Ramos (cell line): Measurements from ENCODE around the gene TM4SF18.

Source experiments
- in situ Hi-C: fragments of 300-500 bp; cut with MboI; formaldehyde crosslinking; loops from one replicate; pipeline ENCODE4 v1.14.3; 2022; ENCODE audit warnings: low sequenced_read_pairs; ENCODE audit not compliant: unreplicated experiment

Gene TM4SF18

DNA sequence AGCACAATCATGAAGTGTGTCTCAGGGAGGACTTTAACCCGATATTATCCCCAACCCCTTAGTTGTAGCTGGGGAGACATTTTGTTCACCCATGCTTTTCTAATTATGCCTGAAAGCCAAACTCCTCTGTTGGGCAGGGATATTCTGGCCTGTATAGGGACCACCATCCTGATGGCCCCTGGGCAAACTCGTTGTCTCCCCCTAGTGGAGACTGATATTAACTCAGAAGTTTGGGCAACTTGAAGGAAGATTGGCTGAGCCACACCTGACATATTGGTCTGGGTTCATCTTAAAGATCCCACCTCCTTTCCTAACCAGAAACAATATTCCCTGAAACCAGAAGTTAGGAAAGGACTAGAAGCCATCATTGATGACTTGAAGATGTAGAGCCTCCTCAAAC is 42.3 kb downstream of the TM4SF18 start:
- in situ Hi-C loops: no loop called here

DNA sequence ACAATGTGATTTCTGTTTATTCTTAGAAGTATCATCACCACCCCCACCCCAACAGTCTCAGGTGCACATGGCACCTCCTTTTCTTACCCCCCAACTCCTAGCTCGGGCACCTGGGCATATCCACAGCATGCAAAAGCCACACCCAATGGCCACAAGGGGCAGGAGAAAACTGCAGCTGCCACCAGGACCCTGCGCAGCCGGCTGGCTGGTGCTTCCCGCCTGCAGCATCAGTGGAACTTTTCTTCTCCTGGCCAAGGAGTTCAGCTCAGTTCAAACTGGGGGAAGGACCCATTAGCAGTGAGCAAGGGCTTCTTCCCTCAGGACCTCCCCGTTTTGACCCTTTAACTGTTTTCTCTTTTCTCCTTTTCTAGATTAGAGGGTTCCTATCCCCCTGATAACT is 44.8 kb downstream of the TM4SF18 start:
- in situ Hi-C loops: no loop called here

DNA sequence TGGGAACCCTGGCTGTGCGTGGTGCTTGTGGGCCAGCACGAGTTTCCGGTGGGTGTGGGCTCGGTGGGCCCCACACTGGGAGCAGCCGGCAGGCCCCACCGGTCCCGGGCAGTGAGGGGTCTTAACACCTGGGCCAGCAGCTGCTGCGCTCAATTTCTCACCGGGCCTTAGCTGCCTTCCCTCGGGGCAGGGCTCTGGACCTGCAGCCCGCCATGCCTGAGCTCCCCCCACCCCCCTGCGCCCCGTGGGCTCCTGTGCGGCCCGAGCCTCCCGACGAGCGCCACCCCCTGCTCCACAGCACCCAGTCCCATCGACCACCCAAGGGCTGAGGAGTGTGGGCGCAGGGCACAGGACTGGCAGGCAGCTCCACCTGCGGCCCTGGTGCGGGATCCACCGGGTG is 49.4 kb downstream of the TM4SF18 start:
- in situ Hi-C loops: no loop called here

DNA sequence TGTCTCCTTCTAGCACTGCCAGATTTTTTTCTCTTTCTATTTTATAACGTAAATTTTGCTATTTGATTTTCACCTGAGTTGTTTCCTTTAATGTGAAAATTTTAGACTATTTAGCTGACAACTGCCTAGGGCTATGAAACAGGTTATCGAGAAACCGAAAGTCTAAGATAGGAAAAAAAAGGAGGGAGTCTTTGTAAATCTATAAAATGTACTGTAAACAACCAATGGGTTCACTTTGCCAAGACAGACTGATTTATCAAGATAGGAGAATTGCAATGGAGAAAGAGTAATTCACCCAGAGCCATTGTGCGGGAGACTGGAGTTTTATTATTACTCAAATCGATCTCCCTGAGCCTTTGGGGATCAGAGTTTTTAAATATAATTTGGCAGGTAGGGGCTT is 50.0 kb downstream of the TM4SF18 start:
- in situ Hi-C loops: no loop called here

DNA sequence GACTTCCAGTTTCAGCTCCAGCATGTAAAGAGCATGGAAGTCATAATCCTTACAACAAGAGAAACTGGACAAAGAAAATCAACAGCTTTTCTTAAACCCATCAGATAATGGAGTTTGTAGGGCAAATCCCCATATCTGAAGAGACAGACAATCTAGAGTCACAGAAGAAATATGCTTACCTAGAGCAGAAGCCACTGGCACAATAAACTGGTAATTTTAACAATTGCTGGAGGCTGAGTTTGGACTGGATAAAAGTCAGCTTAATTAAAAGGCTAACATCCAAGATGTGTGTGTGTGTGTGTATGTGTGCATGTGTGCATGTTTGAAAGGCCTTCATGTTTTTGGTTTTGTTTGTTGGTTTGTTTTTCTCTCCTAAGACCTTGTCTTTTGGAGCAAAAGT is 50.6 kb downstream of the TM4SF18 start:
- in situ Hi-C loops: no loop called here

DNA sequence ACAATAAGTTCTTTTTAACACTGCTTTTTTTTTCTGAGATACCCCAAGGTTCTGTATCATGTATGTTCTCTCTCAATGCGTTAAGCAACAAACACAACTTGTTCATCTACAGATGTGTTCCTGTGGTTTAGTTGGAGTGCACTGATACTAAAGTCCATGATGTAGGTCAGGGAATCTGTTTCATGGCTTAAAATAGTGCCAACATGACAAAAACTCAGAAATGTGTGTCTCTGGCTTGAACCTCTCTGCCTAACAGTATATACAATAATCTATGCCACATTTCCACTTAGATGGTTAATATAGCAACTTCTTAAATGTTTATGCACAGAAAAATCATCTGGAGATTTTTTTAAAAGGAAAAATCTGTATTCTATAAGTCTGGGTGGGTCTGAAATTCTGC is 51.1 kb downstream of the TM4SF18 start:
- in situ Hi-C loops: no loop called here

DNA sequence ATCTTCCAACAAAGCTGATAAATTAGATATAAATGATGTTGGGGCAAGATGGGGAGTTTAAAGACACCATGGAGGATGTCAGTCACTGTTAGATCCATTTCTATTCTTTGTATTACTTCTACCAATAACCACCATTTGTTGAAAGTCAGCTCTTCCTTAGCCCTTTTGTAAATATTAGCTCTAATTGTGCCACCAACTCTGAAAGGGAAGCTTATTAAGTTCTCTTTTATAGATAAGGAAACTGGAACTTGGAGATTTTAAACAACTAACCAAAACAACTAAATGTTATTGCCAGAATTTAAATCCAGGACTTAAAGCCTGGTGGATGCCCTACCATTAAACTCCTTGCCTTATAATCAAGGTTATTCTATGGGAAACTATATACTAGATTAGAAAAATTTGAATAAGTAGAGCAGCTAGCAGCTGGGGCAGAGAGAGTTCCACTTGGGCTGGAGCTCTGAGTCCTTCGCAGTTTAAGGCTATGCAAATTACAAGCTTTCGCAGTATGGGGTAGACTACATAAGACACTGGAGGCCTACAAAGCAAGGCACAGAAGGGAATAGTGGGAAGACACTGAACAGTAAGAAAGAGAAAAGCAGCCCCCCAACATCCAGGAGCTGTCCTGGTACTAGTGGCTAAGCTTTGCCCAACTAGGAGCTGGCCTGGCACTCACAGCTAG is 52.6 kb downstream of the TM4SF18 start:
- in situ Hi-C loops: no loop called here

DNA sequence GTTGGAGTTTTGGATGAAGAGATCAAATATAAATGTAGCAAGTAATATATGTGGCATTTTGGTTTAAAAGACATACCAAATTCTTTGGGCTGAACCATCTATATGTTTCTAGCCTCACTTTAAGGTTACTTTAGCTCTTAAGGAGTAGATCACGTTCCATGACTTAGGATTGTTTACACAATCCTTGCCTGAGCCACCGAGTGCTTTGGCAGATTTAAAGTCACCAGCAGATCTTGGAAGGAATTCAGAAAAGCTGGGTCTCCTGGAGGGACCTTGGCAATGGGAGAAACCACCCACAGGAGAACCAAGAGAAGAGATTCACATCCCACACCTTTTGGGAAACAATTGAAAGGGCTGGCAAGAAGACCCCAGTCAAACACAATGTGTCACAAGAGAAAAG is 54.5 kb downstream of the TM4SF18 start:
- in situ Hi-C loops: loop anchor here (10.0 kb wide), 1 partner anchor 414 kb away; the partner anchor contains the start of gene CPA3

DNA sequence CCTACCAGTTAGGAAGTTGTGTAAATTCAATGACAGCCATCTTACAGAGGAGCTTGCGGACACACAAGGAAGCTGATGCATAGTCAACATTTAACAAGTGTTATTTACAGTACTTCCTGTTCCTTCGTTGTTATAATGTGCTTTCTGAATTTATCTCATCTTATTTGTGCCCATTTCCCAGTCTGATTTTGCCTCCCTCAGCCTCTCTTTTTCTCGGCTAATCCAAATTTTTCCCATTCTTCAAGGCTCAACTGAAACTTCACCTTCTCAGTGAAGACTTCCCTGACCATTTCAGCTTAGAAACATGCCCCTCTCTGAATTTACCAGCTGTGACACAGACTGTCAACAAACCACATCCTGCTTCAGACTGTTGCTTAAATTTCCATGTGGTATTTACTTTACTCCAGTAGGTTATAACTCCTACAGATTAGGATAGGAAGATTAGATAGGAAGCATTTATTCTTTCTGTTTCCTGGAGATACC is 56.1 kb downstream of the TM4SF18 start:
- in situ Hi-C loops: loop anchor here (10.0 kb wide), 1 partner anchor 413 kb away; the partner anchor contains the start of gene CPA3

DNA sequence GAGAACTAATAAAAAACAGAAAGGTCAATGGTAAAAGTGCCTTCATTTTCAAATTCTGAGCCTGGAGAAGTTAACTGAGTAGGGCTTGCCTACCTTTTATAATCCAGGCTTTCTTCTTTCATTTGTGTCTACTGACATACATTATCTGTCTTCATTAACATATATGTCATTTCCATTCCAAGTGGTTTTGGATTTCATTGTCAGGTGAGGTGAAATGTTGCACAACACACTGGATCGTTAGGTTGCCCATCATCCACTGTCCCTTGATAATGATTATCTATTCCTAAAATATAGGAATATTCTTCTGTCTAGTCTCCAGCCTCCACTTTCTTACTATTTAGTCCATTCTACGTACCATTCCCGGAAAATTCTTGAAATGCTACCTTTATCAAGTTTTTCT is 56.8 kb downstream of the TM4SF18 start:
- in situ Hi-C loops: loop anchor here (10.0 kb wide), 1 partner anchor 412 kb away; the partner anchor contains the start of gene CPA3

DNA sequence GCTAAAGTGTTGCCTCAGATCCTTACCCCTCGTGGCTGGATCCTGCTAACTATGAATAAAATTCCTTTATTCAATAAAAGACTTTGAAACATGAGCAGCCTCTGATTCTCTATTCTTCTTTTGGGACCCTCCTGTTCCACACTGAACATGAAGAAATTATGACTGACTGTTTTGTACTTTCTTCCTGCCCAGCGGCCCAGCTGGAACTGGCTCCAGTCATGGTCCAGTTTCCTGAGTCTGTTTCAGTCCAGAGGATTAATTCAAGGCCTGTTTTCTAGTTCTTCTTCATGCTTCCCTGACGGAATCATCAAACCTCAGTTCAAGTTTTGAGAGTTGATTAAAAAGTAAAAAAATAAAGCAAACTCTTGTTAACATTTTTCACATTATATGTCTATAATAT is 59.2 kb downstream of the TM4SF18 start:
- in situ Hi-C loops: loop anchor here (5.0 to 10.0 kb wide), 3 partner anchors 157 to 409 kb away; partner anchors contain the start of gene CPA3

DNA sequence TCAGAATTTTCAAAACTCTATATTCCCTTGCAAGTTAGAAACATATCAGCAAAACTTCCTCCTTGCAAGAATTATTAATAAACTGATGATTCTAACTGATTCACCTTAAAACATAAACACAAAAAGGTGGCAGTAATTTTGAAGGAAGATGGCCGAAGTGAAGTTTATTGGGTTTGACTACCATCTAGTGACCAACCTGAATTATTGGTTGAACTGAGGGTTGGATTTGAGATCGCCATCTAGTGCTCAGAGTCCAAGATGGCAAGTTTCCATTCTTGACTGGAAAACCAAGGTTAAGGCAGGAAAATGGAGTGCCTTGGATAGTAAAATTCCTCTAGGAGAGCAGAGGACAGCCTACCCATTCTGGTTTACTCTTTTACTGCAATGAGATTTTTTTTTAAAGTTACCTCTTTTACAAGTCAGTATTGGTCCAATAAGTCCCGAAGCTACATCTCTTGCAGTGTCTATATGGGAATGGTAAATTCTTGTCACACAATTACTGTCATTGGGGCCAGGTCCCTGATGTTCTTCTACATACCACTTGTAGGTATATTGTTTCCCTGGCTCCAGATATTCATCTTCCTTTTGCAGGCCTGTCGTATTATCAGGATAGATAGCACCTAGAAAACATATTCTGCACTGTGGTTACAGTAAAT is 60.2 kb downstream of the TM4SF18 start:
- in situ Hi-C loops: loop anchor here (5.0 to 10.0 kb wide), 3 partner anchors 156 to 408 kb away; partner anchors contain the start of gene CPA3

DNA sequence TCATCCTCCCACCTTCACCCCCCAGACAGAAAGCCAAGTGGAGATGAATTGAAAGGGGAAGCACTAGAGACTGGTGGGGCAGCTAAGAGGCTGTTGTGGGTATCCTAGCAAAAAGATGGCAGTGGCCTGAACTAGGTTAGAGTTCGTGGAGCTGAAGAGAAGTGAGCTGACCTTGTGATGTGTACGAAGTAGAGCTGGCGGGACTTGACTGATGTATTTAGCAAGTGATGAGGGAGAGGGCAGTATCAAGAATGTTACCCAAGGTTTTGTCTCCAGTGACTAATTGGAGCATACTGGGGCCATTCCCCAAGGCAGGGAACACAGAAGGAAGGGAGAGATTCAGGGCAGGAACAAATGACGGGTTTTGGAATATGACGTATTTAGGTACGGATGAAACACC is 61.8 kb downstream of the TM4SF18 start:
- in situ Hi-C loops: loop anchor here (5.0 to 10.0 kb wide), 3 partner anchors 154 to 407 kb away; partner anchors contain the start of gene CPA3

DNA sequence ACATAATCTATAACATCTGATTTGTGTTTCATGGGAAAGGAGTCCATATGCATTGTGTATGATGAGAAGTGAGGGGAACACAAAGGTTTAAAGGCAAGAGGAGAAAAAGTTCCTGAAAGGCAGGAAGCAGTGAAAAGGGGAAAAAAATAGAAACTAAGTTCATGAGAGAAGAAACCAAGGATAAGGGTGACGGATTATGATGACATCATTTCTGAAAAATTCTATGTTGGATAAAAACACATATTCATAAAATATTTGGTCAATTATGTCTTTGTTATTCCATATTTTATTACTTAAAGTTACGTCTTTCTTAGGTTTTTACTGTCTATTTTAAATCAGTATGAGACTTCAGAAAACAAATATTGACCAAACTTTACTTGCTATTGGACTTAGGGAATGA is 63.3 kb downstream of the TM4SF18 start:
- in situ Hi-C loops: loop anchor here (5.0 to 10.0 kb wide), 3 partner anchors 153 to 405 kb away; partner anchors contain the start of gene CPA3

DNA sequence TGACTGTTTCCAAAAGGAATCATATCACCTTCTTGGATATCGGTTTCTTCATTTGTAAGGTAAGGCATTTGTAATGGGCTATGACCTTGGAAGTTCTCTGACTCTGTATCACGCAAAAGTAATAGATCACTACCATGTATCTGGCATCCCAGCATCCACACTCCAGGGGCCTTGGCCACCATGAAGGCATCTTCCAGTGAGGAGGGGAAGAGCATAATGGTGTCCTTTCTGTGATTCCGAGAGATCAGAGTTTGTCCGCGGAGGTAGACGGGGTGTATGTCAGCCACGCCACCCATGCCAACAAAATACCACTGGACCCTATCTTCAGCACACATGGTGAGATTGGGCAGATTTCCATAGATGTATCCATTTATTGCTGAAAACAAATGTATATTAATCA is 63.7 kb downstream of the TM4SF18 start:
- in situ Hi-C loops: loop anchor here (5.0 to 10.0 kb wide), 3 partner anchors 152 to 405 kb away; partner anchors contain the start of gene CPA3
